WTC11 (cell line): ENCODE measurements around the gene CYREN.

Experiments
- ATF3 ChIP-seq: sonication (generic); formaldehyde crosslinking; conservative IDR thresholded peaks from 2 replicates; pipeline ENCODE4 v1.8.1; 2022; ENCODE audit warnings: mild to moderate bottlenecking, missing genetic modification reagents
- E2F1 ChIP-seq: sonication (generic); formaldehyde crosslinking; IDR thresholded peaks from 2 replicates; pipeline ENCODE4 v1.8.0; 2022; ENCODE audit warnings: mild to moderate bottlenecking, missing genetic modification reagents
- PREB ChIP-seq: sonication (generic); formaldehyde crosslinking; IDR thresholded peaks from 2 replicates; pipeline ENCODE4 v1.8.1; 2022; ENCODE audit warnings: mild to moderate bottlenecking, missing genetic modification reagents, moderate library complexity, borderline replicate concordance
- USF1 ChIP-seq: sonication (generic); formaldehyde crosslinking; IDR thresholded peaks from 2 replicates; pipeline ENCODE4 v1.8.0; 2022; ENCODE audit warnings: mild to moderate bottlenecking, missing genetic modification reagents
- USF2 ChIP-seq: sonication (generic); formaldehyde crosslinking; IDR thresholded peaks from 2 replicates; pipeline ENCODE4 v1.8.1; 2023; ENCODE audit warnings: mild to moderate bottlenecking, missing genetic modification reagents, moderate library complexity
- ZNF263 ChIP-seq: sonication (generic); formaldehyde crosslinking; IDR thresholded peaks from 2 replicates; pipeline ENCODE4 v1.8.1; 2022; ENCODE audit warnings: low read depth, mild to moderate bottlenecking, moderate library complexity, missing genetic modification reagents

- no peak for TF ChIP-seq ZNF263 (CRISPR knock-in tag)
- no peak for TF ChIP-seq PREB
- no peak for TF ChIP-seq E2F1 (CRISPR knock-in tag)
- TF ChIP-seq USF1 (CRISPR knock-in tag), result no peak
- TF ChIP-seq ATF3 (CRISPR knock-in tag), result no peak
- TF ChIP-seq USF2 (CRISPR knock-in tag), result no peak
Measured at GRCh38 chr7:135165862-135166261, 4.6 kb downstream of the CYREN start.
